ENCODE data around the gene YPEL1.
"Not testable (repeated sequence)": the region's sequence is repeated elsewhere in the genome, so short reads cannot be mapped to it uniquely, and the experiment has no call there.

YPEL1 gene

GRCh38 chr22:21724496-21724895, 11.1 kb downstream of the YPEL1 start:
- in situ Hi-C loops (cut with MboI; ENCODE audit: low sequenced_read_pairs) = not testable (repeated sequence)

DNA sequence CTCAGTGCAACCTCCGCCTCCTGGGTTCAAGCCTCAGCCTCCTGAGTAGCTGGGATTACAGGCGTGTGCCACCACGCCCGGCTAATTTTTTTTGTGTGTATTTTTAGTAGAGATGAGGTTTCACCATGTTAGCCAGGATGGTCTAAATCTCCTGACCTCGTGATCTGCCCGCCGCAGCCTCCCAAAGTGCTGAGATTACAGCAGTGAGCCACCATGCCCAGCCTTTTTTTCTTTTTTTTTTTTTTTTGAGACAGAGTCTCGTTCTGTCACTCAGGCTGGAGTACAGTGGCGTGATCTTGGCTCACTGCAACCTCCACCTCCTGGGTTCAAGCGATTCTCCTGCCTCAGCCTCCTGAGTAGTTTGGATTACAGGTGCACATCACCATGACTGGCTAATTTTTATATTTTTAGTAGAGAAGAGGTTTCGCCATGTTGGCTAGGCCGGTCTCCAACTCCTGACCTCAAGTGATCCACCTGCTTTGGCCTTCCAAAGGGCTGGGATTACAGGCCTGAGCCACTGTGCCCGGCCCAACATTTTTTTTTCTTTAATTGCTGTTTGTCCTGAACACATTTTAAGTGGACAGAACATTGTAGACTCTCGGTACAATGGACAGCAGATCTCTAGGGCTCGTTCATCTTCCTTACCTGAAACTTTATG, 14.3 kb downstream of the YPEL1 start:
- in situ Hi-C loops (cut with MboI; ENCODE audit: low sequenced_read_pairs) = not testable (repeated sequence)

DNA sequence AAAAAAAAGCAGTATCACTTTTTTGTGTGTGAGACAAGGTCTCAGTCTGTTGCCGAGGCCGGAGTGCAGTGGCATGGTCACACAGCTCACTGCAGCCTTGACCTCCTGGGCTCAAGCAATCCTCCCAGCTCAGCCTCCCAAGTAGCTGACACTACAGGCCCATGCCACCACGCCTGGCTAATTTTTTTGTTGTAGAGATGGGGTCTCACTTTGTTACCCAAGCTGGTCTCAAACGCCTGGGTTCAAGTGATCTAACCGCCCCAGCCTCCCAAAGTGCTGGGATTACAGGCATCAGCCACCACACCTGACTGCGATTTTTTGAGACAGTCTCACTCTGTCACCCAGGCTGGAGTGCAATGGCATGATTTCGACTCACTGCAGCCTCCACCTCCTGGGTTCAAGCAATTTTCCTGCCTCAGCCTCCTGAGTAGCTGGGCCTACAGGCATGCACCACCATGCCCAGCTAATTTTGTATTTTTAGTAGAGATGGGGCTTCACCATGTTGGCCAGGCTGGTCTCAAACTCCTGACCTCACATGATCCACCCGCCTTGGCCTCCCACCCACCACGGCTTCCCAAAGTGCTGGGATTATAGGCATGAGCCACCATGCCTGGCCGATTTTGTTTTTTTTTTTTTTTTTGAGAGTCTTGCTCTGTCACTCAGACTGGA, 15.3 kb downstream of the YPEL1 start:
- in situ Hi-C loops (cut with MboI; ENCODE audit: low sequenced_read_pairs) = not testable (repeated sequence)

DNA sequence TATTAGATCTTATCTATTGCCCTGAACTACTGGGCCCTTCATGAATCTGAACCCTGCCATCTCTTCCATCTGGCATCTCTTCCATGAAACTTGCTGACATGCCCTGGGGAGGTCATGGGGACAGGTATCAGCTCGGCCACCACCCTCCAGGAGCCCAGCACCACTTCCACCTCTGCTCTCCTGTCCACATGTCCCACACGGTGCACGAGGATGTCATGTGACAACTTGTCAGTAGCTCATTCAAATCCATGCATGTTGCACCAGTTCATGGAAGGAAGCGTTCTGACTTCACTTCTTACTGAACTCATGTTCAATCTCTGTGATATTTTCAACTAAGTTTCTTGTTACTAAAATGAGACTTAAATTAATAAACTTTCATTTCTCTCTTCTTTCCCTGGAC, 16.6 kb downstream of the YPEL1 start:
- in situ Hi-C loops (cut with MboI; ENCODE audit: low sequenced_read_pairs) = no loop called here

- in situ Hi-C loops (cut with MboI; ENCODE audit: low sequenced_read_pairs) = no loop called here
These were observed 17.1 kb downstream of the YPEL1 start for GRCh38 chr22:21718499-21718898.

DNA sequence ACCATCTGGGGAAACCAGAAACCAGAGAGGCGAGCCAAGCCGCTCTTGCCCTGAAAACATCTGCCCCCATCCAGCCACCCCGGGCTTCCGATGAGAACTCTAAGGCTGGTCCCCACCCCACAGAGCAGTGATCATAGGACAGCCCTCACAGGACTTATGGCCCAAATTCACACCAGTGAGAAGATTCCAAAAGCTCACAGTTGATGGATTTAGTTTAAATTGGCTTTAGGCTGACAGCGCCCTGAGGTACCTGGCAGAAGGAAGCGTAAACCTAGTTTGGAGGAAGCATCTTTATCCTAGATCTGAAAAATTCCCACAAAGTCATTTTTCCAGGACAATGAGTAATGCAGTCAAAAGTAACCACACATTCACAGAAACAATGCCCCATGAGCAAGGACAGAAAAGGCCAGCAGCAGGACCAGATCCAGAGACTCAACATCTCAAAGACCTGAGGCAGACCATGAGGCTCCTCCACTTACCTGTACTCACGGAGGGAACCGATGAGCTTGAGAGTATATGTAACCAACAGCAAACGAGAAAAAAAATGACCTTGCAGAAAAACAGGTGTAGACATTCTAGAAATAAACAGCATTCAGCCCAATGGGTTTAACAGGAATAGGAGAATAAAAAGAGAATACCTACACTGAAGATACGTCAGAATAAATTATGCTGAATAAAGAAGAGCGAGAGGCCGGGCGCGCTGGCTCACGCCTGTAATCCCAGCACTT, 19.0 kb downstream of the YPEL1 start:
- in situ Hi-C loops (cut with MboI; ENCODE audit: low sequenced_read_pairs) = not testable (repeated sequence)

DNA sequence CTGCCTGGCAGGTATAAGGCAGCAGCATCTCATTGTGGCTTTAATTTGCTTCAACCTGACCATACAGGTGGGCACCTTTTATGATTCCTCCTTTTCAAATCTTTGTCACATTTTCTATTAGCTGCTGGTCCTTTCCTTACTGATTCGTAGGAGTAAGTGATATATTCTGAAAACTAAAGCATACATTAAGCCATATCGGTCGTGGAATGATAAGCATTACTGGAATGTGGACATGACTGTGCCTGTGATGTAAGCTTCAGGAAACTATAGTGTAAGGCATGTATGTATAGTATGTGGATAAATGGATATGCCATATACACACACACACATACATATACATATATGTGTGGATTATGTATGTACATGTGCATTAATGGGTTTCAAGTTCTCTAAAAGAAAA, 20.8 kb downstream of the YPEL1 start:
- in situ Hi-C loops (cut with MboI; ENCODE audit: low sequenced_read_pairs) = no loop called here

GRCh38 chr22:21714059-21714770, 21.4 kb downstream of the YPEL1 start:
- in situ Hi-C loops (cut with MboI; ENCODE audit: low sequenced_read_pairs) = no loop called here

DNA sequence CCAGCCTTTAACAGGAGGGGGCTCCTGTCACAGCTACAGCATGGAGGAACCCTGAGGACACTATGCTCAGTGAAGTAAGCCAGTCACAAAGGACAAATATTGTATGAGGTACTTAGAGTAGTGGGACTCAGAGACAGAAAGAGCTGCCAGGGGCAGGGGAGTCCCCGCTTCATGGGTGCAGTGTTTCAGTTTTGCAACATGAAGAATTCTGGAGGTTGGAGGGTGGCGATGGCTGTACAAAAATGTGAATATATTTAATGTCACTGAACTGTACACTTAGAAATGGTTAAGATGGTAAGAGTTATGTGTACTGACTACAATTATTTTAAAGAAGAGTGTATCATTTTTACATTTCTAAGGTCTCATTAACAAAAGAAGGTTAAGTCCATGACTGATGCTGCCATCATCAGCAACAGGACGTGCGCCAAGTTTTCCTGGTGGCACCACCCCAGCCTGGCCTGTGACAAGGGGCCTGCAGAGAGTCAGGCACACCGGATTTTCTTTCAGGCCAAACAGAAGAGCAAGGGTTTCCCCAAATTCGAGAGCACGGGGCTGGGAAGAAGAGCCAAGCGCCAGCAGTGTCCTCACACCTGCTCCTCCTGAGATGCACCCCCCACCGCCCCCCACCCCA, 22.1 kb downstream of the YPEL1 start:
- in situ Hi-C loops (cut with MboI; ENCODE audit: low sequenced_read_pairs) = no loop called here

- in situ Hi-C loops (cut with MboI; ENCODE audit: low sequenced_read_pairs) = no loop called here
These were observed 22.7 kb downstream of the YPEL1 start for GRCh38 chr22:21712751-21713427.

DNA sequence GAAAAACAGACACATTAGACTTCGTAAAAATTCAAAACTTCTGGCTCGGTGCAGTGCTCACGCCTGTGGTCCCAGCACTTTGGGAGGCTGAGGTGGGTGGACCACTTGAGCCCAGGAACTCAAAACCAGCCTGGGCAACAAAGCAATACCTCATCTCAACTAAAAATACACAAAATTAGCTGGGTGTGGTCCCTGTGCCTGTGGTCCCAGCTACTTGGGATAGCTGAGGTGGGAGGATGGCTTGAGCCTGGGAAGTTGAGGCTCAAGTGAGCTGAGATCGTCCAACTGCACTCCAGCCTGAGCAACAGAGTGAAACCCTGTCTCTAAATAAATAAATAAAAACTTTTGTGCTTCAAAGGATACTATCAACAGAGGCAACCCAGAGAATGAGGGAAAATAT, 23.7 kb downstream of the YPEL1 start:
- in situ Hi-C loops (cut with MboI; ENCODE audit: low sequenced_read_pairs) = no loop called here

- in situ Hi-C loops (cut with MboI; ENCODE audit: low sequenced_read_pairs) = no loop called here
These were observed 25.4 kb downstream of the YPEL1 start for GRCh38 chr22:21710156-21710555.

DNA sequence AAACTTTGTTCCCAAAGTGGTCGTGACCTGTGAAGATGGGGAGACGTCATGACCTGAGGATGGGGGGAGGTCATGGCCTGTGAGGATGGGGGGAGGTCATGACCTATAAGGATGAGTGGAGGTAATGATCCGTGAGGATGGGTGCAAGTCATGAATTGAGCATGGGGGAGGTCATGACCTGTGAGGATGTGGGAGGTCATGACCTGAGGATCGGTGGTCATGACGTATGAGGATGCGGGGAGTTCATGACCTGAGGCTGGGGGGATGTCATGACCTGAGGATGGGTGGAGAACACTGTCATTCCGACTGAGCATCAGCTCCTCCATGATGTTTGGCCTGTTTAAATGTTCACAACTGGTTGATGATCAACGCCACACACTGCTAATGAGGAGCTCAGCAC, 25.9 kb downstream of the YPEL1 start:
- in situ Hi-C loops (cut with MboI; ENCODE audit: low sequenced_read_pairs) = no loop called here

- in situ Hi-C loops (cut with MboI; ENCODE audit: low sequenced_read_pairs) = no loop called here
These were observed 26.6 kb downstream of the YPEL1 start for GRCh38 chr22:21708960-21709359.

DNA sequence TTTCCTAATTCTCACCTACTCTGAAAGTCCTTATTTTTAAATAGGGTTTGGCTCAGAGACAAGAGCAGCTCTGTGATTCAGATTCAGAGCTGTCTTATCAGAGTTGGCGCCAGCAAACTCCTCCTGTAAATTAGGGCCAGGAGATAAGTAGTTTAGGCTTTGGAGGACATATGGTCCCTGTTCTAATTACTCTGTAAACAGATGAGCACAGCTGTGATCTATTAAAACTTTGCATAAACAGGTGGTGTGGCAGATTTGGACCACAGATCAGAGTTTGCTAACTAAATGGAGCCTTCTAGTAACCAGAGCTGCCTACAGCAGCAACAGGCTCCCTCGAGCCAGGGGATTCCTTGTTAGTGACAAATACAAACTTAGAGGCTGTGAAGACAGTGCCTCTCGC, 27.9 kb downstream of the YPEL1 start:
- in situ Hi-C loops (cut with MboI; ENCODE audit: low sequenced_read_pairs) = no loop called here

DNA sequence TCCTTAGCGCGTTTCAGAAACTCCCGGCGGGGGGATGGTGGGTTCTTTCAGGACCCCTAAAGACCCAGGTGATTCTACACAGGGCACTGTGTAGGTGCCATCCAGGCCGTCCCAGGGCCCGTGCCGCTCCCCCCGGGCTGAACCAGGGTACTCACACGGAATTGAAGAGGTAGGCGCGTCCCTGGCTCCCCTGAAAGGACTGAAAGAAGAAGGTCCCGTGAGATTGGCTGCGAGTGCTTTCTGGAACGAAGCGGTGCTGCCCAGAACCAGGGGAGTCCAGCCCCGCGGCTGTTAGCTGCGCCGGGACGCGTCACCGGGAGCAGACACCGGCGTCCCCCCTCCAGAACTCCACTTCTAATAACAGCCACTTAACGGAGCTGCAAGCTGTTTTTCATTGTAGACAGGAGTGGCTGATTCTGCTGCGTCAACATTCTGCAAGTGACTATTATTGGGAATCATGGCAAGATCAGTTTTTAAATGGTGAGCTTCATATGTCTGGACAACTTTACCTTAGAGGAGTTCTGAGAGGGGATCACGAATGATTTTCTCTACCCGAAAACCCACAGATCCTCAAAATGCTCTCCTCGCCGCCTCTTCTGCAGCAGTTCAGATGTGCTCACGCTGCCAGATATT, 31.8 kb downstream of the YPEL1 start:
- in situ Hi-C loops (cut with MboI; ENCODE audit: low sequenced_read_pairs) = no loop called here

- in situ Hi-C loops (cut with MboI; ENCODE audit: low sequenced_read_pairs) = no loop called here
These were observed 32.6 kb downstream of the YPEL1 start for GRCh38 chr22:21702700-21703683.

DNA sequence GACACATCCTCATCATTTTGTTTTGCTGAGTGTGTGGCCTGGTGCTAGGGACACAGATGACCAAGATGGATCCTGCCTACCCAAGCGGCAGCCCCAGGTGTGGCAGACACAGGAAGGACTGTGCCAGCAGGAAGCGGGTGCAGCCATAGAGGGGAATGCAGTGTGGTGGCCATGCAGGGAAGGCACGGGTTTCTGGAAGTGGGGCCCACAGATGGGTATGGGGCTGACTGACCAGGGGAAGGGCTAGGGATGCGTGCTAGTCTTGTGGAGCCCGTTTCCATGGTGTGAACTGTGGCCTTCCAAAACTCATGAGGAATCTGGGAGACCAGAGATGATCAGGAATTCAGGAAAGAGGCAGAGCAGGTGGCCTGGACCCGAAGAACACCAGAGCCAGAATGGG, 33.5 kb downstream of the YPEL1 start:
- in situ Hi-C loops (cut with MboI; ENCODE audit: low sequenced_read_pairs) = no loop called here
